ENCODE measurements around the gene FBXO28. TPM values are rescaled to one million over a fixed set of nuclear protein-coding genes. Genes with fewer than 3 reads are reported as not detected.

Gene FBXO28
- total RNA-seq, 4 donors from 2014 or later, result 25.2 to 34.3 (median 31.5) TPM

- Histone ChIP-seq H3K4me1 (peaks cover 0 to 63% (median 8%) of the 10 kb centered on the region in 3 donors), H3K9me3 (no peaks in the 10 kb centered on the region), H3K4me3 (no peak overlapping the region), H3K36me3 (peaks cover 0 to 28% (median 5%) of the 10 kb centered on the region in 3 donors), H3K27me3 (no peaks in the 10 kb centered on the region), H3K27ac (peak overlapping the region in 3 of 4 donors; percentile 22 to 63 (median 36))
- DNase-seq, result no peak
- TF ChIP-seq POLR2A (IDR thresholded peaks at IDR 0.05), result no peak
- TF ChIP-seq CTCF (IDR thresholded peaks at IDR 0.05), result no peak
- intact Hi-C loops (cut with DNase I), result no loop called here
- 26 to 29% methylated on average over 5 of the region's 5 CpGs for WGBS, 2 donors
Observed at GRCh38 chr1:224196813-224197600, 83.1 kb downstream of the FBXO28 start.

- 29 to 66% methylated on average over 4 of the region's 4 CpGs for WGBS, 2 donors
- TF ChIP-seq POLR2A (IDR thresholded peaks at IDR 0.05) (no peak), CTCF (IDR thresholded peaks at IDR 0.05) (no peak)
- Histone ChIP-seq H3K9me3 (no peaks in the 10 kb centered on the region), H3K36me3 (peaks cover 0 to 12% (median 0%) of the 10 kb centered on the region in 3 donors), H3K27me3 (no peaks in the 10 kb centered on the region), H3K4me1 (peaks cover 3 to 65% (median 12%) of the 10 kb centered on the region in 3 donors), H3K4me3 (no peak overlapping the region), H3K27ac (peak overlapping the region; percentile 41 to 71 (median 54))
- intact Hi-C loops (cut with DNase I), result no loop called here
- DNase-seq, result no peak
Observed at GRCh38 chr1:224198572-224198971, 84.7 kb downstream of the FBXO28 start.

GRCh38 chr1:224199679-224200078, 85.8 kb downstream of the FBXO28 start:
- Histone ChIP-seq H3K4me1 (peaks cover 11 to 77% (median 22%) of the 10 kb centered on the region in 3 donors), H3K36me3 (peaks cover 0 to 7% (median 0%) of the 10 kb centered on the region in 3 donors), H3K27ac (peak overlapping the region in 3 of 4 donors; percentile 48 to 53 (median 50)), H3K27me3 (no peaks in the 10 kb centered on the region), H3K4me3 (no peak overlapping the region), H3K9me3 (no peaks in the 10 kb centered on the region)
- intact Hi-C loops (cut with DNase I), result no loop called here
- 45 to 52% methylated on average over 2 of the region's 2 CpGs for WGBS, 2 donors
- TF ChIP-seq POLR2A (IDR thresholded peaks at IDR 0.05), result no peak
- TF ChIP-seq CTCF (IDR thresholded peaks at IDR 0.05), result no peak
- DNase-seq, result no peak

GRCh38 chr1:224201383-224201782, 87.5 kb downstream of the FBXO28 start:
- 60 to 91% methylated on average over 2 to 5 of the region's 5 CpGs for WGBS, 2 donors
- H3K4me3 ChIP-seq, result no peak overlapping the region
- TF ChIP-seq POLR2A (IDR thresholded peaks at IDR 0.05) (no peak), CTCF (IDR thresholded peaks at IDR 0.05) (no peak)
- peaks cover 13 to 70% (median 30%) of the 10 kb centered on the region in 3 donors for H3K4me1 ChIP-seq
- no peaks in the 10 kb centered on the region for H3K9me3 ChIP-seq
- no peak overlapping the region for H3K27ac ChIP-seq
- no peaks in the 10 kb centered on the region for H3K36me3 ChIP-seq
- DNase-seq, result no peak
- H3K27me3 ChIP-seq, result no peaks in the 10 kb centered on the region
- intact Hi-C loops (cut with DNase I), result no loop called here

- Histone ChIP-seq H3K27ac (no peak overlapping the region), H3K27me3 (no peaks in the 10 kb centered on the region), H3K36me3 (no peaks in the 10 kb centered on the region), H3K4me3 (no peak overlapping the region), H3K9me3 (no peaks in the 10 kb centered on the region), H3K4me1 (peaks cover 13 to 65% (median 30%) of the 10 kb centered on the region in 3 donors)
- intact Hi-C loops (cut with DNase I), result no loop called here
- no peak for TF ChIP-seq POLR2A (IDR thresholded peaks at IDR 0.05)
- no peak for TF ChIP-seq CTCF (IDR thresholded peaks at IDR 0.05)
- WGBS, 2 donors, result 87 to 88% methylated on average over 4 of the region's 4 CpGs
- no peak for DNase-seq
Observed at GRCh38 chr1:224201853-224202252, 87.9 kb downstream of the FBXO28 start.

Data from esophagus squamous epithelium (tissue), 5 donors.